HFF-Myc (cell line): ENCODE data around the gene GPR139.

ENCODE experiments used
- DNase-seq: peaks from one replicate; pipeline ENCODE4 v3.0.0-alpha.2; 2011; ENCODE audit warnings: low read depth; ENCODE audit errors: extremely low read depth
- H3K4me3 ChIP-seq: replicated peaks from 2 replicates; pipeline ENCODE4 v1.5.1; 2011; ENCODE audit warnings: low read depth, mild to moderate bottlenecking, control low read depth, low read length
- TF ChIP-seq, protein P1 (sequence below): IDR thresholded peaks from 2 replicates; pipeline ENCODE4 v1.5.1; 2012; ENCODE audit warnings: mild to moderate bottlenecking, low read depth, low read length, control low read depth; ENCODE audit errors: missing control alignments

The GPR139 gene

DNA sequence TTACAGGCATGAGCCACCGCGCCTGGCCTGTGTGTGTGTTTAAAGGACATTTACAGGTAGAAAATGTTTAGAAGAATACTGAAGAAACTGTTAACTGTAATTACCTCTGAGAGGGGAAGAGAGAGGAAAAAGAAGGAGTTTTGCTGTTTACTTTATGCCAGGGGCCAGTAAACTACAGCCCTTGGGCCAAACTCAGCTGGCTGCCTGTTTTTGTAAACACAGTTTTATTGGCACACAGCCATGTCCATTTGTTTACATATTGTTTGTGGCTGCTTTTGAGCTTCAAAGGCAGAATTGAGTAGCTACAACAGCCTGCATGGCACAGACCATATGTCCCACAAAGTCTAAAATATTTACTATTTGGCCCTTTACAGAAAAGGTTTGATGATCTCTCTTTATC lies 76.4 kb downstream of the GPR139 start:
- TF ChIP-seq, protein P1, sequence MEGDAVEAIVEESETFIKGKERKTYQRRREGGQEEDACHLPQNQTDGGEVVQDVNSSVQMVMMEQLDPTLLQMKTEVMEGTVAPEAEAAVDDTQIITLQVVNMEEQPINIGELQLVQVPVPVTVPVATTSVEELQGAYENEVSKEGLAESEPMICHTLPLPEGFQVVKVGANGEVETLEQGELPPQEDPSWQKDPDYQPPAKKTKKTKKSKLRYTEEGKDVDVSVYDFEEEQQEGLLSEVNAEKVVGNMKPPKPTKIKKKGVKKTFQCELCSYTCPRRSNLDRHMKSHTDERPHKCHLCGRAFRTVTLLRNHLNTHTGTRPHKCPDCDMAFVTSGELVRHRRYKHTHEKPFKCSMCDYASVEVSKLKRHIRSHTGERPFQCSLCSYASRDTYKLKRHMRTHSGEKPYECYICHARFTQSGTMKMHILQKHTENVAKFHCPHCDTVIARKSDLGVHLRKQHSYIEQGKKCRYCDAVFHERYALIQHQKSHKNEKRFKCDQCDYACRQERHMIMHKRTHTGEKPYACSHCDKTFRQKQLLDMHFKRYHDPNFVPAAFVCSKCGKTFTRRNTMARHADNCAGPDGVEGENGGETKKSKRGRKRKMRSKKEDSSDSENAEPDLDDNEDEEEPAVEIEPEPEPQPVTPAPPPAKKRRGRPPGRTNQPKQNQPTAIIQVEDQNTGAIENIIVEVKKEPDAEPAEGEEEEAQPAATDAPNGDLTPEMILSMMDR = no peak
- H3K4me3 ChIP-seq = no peak overlapping the region
- no peak for DNase-seq

DNA sequence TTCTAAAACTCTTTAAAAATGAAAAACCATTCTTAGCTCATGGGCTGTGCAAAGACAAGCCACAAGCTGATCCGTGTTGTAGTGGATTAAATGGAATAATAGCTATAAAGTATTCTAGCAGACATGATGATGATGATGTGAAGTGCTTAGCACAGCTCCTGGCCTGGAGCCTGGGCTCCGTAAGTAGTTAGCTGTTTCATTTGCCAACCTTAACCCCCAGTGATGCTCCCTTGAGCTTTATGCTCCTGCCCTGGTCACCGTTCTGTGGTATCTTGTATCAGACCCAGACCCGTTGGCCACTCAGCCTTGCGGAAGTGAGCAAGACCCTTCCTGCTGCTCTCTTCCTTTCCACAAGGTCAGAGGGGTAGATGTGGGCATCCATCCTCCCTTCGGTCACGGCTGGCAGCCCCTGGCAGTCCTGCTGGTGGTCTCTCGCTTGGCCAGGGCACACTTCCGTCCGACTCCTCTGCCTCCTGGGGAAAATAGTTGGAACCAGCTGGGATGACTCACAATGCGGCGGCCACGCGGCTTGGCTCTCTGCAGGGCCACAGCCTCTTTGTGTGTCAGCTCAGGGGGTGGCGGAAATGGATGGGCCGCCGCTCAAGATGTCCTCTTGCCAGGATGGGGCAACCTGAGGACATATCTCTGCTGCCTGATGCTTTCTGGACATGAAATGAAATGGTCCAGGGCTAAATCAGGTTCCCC lies 79.1 kb downstream of the GPR139 start:
- H3K4me3 ChIP-seq = no peak overlapping the region
- no peak for DNase-seq
- TF ChIP-seq, protein P1 = no peak

GRCh38 chr16:19991614-19992013 lies 82.1 kb downstream of the GPR139 start:
- no peak overlapping the region for H3K4me3 ChIP-seq
- no peak for DNase-seq
- TF ChIP-seq, protein P1 = no peak

DNA sequence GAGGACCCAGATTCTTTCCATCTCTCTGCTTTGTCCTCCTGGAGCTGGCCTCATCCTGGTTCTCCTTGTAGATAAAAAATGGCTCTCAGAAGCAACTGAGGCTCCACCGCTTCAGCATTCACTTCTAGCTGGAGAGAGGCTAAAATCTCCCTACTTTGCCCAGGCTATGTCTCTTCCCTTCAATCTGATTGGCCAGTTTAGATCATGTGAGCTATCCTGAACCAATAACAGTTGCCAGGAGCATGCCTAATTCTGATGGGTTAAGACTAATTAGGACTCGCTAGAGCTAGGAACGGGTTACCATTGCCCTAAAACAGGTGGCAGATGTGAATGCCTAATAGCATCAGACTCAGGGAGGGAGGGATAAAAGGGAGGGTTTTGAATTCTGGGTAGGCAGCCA lies 89.6 kb downstream of the GPR139 start:
- TF ChIP-seq, protein P1 = no peak
- no peak for DNase-seq

More for the DNA sequence above, 89.6 kb downstream of the GPR139 start:
- no peak overlapping the region for H3K4me3 ChIP-seq
